Measurements from ENCODE around the gene ATXN10.
"Not testable (repeated sequence)": the region's sequence is repeated elsewhere in the genome, so short reads cannot be mapped to it uniquely, and the experiment has no call there.

Gene ATXN10

DNA sequence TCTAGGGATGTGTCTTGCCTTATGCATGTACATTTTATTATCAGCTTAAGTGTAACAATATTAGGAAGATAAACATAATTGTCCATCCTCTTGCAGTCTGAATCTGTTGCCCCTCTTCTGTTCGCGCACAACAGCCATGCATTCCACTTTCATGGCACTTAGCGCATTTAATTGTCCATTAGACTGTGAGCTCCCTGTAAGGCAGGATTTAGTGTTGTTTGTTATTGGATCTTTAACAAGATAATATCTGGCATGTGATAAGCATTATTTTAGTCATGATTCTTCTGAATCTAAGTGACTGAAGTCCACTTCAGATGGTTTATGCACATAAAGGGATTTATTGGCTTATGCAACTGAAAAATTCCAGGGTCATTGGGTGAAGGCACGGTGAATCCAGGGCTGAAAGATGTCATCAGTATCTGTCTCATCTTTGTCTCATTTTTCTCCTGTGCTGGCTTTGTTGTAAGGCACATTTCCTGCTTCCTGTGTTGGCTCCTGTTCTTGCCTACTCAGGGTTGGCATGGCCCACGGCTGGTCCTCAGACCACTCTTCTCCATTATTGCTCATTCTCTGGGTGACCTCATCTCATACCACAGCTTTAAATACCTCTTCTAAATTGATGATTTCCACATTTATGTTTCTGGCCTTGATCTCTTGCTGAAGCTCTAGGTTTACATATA is 37.6 kb downstream of the ATXN10 start:
- DNase-seq (ENCODE audit: low read depth in 2 of 2), result no peak

DNA sequence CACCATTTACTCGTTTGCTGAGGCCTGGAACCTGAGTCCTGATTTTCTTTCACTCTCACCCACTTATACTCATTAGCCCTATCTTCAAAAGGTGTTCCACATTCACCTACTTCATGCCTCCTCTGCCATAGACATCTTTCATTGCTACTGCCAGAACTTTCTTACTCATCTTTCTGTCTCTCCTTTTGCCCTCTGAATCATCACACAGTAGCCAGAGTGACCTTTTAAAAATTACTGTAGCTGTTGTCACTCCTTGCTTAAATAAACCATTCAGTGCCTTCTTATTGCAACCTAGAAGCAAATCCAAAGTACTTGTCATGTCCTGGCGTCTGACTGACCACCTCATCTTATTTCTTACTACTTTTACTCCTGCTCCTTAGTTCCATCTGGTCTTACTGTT is 38.2 kb downstream of the ATXN10 start:
- DNase-seq (ENCODE audit: low read depth in 2 of 2), result no peak

DNA sequence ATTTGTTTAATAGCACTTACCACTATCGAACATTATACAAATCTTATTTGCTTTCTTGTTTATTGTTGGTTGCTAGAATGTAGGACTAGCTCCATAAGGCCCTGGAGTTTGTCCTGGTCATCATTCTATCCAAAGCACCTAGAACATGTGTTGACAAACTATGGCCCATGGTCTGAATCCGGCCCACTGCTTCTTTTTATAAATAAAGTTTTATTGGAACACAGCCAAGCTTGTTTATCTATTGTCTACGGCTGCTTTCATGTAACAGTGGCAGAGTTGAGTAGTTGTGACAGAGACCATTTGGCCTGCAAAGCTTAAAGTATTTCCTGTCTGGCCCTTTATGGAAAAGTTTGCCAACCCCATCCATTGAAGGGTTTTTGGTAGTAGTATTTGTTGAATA is 38.8 kb downstream of the ATXN10 start:
- no peak for DNase-seq (ENCODE audit: low read depth in 2 of 2)

DNA sequence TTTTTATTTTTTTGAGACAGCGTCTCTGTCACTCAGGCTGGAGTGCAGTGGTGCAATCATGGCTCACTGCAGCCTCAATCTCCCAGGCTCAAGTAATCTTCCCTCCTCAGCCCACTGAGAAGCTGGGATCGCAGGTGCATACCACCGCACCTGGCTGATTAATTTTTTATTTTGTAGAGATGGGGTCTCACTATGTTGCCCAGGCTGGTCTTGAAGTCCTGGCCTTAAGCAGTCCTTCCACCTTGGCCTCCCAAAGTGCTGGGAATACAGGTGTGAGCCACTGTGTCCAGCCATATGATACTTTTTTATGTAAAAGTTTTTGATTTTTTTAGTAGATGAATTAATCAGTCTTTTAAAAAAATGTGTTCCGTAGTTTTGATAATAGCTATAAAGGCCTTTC is 42.8 kb downstream of the ATXN10 start:
- not testable (repeated sequence) for DNase-seq (ENCODE audit: low read depth in 2 of 2)

DNA sequence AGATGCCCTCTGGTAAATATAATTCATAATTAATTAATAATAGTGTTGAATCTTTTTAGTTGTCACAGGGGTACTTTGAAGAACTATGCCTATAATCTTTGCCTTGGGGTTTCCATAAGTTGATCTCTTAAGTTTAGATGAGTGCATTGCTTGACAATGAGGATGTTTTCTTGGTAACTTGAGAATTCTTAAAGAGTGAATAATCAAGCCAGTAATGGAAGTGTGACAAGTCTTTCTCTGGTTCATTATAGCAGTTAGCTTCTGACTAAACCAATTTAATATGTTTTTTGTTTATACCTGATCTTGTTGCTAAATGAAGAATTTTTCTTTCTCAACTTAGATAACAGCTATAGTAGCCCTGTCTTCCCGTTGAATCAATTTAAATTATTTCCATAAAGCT is 46.2 kb downstream of the ATXN10 start:
- no peak for DNase-seq (ENCODE audit: low read depth in 2 of 2)

DNA sequence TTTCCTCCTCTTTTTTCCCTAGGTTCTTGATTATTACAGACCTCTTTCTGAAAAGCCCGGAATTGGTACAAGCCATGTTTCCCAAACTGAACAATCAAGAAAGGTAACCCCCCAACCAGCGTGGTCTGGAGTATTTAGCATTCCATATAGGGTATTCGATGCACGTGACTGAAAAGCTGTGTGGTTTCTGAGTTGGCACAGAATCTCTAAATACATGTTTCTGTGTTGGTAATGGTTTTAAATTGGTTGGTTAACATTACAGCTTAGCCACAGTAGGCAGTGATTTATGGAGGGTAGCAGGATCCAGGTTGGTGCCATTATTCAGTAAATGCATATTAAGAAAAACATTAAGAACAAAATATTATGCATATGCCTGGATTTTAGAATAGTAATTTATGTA is 46.8 kb downstream of the ATXN10 start:
- DNase-seq (ENCODE audit: low read depth in 2 of 2), result no peak

DNA sequence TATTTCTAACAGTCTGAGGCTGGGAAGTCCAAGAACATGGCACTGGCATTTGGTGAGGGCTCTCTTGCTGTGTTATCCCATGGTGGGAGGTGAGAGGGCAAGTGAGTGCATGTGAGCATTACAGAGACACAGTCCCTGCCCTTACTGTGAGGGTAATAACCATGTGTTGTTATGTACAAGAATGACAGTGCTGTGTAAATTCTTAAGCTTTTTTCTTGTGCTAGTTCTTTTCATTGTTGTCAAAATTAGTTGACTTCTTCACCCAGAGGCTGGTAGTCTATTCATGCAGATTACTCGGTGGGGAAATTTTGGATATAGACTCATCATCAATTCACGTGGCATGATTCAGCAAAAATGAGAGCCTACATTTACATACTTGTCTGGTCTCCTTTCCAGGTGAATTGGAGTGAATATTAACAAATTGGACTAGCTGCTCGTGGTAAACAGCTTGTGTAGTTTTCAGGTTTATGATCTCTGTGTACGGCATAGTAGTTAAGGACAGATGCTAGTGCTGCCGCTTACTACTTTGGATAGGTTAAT is 49.3 kb downstream of the ATXN10 start:
- DNase-seq (ENCODE audit: low read depth in 2 of 2), result no peak

DNA sequence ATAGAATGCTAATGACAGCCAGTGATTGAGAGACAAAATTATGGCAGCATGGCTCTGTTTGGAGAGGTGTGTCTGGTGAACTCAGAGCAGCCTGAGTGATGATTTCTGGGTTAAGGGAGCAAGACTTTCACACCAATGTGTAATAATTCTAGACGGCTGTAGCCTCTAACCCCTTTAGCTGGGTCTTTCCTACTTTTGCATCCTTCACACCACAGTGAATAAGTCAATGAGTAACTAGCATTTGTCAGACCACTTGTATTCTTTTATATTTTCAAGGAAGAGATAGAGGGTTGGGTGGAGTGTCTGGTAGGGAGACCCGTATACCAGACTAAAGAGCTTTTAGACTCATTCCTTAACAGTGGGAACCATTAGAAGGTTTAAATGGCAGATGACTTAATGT is 50.4 kb downstream of the ATXN10 start:
- DNase-seq (ENCODE audit: low read depth in 2 of 2), result no peak

DNA sequence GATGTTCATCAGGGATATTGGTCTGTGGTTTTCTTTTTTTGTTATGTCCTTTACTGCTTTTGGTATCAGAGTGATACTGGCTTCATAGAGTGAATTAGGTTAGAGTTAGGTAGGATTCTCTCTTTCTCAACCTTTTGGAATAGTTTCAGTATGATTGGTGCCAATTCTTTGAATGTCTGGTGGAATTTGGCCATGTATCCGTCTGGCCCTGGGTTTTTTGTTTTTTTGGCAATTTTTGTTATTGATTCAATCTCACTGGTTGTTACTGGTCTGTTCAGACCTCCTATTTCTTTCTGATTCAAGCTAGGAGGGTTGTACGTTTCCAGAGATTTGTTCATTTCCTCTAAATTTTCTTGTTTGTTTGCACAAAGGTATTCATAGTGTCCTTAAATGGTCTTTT is 54.4 kb downstream of the ATXN10 start:
- DNase-seq (ENCODE audit: low read depth in 2 of 2), result no peak

DNA sequence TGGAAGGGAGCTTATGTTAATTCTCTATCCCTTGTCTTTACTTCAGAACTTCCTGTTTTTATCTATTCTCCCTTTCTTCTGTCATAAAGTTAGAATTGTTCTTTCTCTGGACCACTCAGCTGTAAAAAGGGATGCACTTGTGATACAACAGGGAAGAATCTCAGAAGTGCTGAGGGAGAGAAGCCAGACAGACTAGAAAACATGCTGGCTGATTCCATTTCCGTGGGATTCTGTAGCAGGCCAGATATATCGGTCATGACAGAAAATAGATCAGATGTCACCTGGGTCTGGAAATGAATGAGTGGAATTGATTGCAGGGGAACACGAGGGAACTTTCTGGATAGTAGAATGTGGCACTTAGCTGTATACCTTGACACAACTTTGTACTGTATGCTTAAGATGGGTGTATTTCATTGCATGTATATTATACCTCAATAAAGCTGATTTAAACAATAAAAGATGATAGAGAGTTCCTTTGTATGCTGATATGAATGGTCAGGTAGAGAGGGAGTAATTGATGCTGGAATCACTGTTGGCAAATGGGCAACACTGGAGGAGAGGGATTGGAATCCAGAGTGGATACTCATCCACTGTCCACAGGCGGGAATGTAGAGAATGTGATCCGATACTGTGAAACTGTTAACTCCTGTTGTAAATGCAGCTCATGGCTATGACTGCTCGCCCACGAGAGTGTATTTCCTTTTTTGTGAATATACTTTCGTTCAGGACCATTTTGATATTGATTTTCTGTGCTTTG is 59.6 kb downstream of the ATXN10 start:
- DNase-seq (ENCODE audit: low read depth in 2 of 2), result no peak

DNA sequence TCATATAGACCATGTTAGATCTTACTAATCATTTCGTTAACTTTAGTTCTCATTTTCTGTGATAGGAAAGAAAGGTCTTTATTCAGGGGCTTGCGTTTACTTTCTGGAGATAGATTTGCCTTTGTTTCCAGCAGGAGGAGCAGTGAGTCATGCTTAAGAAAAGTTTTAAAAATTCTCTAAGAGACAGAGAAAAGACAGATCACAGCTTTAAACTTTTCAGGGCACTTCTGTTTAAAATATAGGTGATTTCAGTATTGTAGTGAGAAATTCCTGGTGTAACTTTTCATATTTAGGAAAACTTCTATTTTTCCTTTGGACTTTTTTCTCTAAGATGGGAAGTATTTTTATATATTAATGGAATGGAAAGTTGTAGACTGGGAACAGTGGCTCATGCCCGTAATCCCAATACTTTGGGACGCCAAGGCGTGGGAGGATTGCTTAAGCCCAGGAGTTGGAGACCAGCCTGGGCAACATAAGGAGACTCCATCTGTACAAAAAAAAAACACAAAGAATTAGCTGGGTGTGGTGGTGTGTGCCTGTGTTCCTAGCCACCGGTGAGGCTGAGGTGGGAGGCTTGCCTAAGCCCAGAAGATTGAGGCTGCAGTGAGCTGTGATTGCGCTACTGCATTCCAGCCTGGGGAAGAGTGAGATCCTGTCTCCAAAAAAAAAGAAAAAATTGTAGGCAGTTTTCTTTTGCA is 60.3 kb downstream of the ATXN10 start:
- no peak for DNase-seq (ENCODE audit: low read depth in 2 of 2)

DNA sequence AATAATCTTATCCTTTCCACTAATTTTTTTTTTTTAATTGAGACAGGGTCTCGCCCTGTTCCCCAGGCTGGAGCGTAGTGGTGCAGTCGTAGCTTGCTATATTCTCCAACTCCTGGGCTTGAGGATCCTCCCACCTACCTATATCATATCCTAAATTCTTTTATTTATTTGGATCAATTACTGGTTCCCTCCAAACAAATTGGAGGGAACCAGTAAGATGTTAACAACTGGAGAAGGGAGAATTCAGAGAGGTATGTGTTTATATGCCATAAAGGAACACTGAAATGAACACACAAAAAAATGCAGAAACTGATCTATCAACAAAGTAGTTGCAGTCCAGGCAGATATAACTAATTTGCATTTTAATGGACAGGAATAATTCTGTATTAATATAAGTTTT is 63.6 kb downstream of the ATXN10 start:
- no peak for DNase-seq (ENCODE audit: low read depth in 2 of 2)

DNA sequence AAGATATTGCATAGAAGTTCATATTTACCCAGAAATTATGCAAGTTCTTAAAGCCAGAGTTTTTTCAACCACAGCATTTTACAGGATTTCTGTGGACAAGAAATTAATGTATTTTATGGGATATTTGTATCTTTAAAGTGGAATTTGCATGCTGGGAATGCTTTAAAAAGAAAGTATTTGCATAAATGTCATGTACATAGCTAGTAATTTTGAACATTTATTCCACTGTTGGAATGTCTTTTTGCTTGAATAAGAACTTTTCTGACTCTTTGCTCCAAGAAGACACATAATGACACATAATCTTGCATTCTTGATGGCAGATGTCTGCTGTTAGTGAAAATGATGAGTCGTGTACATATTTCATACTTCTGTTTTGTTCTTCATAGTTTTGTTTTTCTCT is 66.6 kb downstream of the ATXN10 start:
- DNase-seq (ENCODE audit: low read depth in 2 of 2), result no peak

DNA sequence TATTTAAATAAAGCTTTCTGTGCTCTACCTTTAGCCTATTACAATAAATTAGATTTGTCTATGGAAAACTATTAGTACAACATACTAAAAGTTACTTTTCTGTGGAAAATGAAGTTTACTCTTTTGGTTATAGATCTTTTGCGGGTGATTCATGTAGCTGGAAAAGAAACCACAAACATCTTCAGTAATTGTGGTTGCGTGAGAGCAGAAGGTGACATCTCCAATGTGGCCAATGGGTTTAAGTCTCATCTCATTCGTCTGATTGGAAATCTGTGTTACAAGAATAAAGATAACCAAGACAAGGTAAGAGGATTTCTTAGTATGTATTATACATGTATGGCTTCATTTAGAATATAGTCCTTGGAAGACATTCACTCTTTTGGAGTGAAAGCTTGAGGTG is 68.6 kb downstream of the ATXN10 start:
- no peak for DNase-seq (ENCODE audit: low read depth in 2 of 2)

DNA sequence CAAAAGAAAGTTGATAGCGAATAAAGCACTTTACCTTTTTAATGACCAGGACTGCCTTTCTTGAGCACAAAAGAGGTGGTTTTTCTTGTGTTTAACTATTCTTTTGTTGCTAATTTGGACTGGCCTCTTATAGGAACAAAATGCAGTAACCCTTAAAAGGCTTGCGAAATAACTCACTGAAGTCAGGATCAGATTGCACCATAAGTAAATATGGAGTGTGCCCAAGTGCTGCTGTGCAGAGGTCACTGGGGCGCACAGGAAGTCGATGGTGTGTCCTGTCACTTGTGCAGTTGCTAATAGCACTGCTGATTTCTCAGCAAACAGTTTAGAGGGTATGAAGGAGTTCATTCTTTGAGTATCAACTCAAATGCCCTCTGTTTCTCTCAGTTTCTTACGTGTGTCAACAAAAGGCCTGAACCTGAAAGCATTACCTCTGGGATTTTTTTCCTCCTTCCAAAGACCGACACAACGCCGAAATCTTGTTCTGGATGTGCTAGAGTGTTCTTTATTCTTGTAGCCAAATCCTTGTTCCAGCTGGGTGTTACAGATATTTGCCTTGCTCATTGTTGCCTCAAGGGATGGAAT is 71.3 kb downstream of the ATXN10 start:
- DNase-seq (ENCODE audit: low read depth in 2 of 2), result no peak

DNA sequence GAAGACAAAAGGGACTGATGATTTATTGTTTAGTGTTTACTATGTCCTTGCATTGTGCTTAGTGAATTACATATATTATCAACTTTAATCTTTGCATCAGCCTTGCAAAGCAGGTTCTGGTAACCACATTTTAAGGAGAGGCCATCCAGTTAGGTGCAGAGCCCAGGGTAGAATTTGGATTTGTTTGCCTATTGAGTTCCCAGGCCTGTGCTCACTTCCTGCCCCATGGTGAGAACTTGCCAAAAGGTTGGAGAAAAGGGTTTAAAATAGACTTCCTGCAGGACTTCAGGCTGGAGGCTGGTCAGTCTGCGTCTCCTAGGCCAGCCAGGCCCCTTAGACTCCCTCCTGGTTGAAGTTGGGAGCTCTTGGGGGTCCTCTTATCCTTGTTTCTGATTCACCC is 72.1 kb downstream of the ATXN10 start:
- DNase-seq (ENCODE audit: low read depth in 2 of 2), result no peak

DNA sequence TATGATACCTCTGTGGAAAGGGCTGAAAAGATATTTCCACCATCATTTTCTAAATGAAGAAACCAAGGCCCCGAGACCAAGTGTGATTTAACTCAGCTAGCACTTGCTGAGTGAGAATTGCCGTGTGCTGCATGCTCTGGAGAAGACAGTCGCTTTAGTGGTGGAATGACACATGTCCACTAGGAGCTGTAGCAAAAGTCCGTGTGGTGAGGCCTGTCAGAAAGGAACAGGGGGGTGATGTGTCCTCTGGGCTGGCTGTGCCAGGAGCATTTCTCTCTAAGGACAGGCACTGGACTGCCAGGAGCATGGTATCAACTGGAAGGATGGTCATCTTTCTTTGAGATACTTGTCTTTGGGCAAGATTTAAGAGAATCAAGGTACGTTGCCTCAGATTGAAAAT is 72.8 kb downstream of the ATXN10 start:
- DNase-seq (ENCODE audit: low read depth in 2 of 2), result no peak

DNA sequence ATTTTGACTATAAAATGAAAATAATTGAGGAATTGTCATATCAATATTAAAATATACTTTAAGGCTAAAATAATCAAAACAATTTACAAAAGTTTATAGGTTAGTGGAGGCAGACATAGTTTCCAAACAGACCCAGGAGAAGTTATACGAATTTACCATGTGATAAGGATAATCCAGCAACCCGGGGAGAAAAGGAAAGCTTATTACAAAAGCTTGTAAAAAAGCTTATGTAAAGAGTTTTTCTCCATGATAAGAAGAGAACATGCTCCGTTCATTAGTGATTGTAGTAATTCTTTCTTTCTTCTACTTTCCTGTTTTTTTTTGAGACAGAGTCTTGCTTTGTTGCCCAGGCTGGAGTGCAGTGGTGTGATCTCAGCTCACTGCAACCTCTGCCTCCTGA is 79.0 kb downstream of the ATXN10 start:
- DNase-seq (ENCODE audit: low read depth in 2 of 2), result no peak

DNA sequence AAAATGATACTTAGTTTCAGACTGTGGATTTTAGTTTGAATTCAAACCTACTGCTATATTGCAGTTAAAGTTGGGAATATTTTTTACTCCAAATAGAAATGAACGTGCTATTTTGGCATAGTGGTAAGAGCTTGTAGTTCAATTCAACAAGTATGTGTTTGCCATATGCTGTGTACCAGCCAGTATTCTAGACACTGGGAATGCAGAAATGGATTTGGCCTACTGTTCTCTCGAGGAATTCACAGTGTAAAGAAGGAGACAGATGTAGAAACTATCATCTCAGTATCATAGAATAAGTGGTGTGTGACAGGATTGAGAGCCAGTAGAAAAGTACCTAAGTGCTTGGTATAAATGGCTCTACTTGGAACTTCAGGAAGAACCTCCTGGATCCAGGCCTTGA is 80.4 kb downstream of the ATXN10 start:
- no peak for DNase-seq (ENCODE audit: low read depth in 2 of 2)

DNA sequence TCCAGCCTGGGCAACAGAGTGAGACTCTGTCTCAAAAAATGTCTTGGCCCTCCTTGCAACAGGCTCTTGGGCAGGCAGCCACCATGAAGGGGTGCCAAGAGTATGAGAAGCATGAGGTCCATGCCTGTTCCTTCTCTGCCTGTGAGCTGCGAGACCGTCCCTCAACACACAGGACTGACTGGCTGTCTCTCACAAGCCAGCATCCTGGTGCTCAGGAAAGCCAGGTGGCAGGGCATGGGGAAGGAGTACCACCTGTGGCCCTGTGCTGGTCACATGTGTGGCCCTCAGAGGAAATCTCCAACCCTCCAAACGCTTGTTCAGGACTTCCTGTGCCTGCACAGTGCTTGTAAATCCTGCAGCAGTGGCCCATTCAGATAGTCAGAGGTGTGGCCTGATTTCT is 83.2 kb downstream of the ATXN10 start:
- DNase-seq (ENCODE audit: low read depth in 2 of 2), result no peak

DNA sequence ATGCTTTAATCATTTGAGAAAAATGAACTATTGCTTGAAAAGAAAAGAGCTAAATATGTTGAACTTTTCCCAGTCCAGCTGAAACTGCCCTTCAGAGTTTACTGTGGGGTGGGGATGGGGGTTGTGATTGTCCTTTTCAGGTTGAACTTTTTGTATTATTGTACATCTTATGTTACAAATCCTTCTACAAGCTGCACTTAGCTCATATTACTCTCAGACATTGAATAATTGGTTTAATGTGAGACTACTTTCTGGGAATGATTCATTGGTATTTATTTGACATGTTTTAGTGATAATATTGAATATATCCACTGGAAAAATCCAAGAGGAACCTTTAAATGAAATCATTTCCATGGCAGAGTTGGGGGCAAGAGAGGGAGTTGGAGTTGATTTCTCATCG is 84.9 kb downstream of the ATXN10 start:
- no peak for DNase-seq (ENCODE audit: low read depth in 2 of 2)

DNA sequence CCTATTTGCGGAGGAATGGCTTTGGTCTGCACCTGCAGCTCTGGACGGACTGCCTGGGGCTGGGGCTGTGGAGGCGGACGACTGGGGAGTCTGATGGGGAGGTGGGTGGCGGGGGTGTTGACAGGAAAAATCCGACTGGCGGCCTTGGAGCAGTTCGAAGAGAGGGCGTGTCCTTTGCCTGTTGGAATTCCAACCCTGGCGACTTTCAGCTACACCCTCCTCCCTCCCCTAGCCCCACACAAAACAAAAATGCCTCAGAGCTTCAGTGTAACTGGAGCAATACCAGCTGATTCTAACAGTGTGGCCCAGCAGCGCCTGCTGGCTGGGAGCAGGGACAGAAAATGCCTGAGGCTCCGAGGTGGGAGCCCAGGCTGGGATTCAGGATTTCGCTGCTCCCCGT is 85.4 kb downstream of the ATXN10 start:
- no peak for DNase-seq (ENCODE audit: low read depth in 2 of 2)

DNA sequence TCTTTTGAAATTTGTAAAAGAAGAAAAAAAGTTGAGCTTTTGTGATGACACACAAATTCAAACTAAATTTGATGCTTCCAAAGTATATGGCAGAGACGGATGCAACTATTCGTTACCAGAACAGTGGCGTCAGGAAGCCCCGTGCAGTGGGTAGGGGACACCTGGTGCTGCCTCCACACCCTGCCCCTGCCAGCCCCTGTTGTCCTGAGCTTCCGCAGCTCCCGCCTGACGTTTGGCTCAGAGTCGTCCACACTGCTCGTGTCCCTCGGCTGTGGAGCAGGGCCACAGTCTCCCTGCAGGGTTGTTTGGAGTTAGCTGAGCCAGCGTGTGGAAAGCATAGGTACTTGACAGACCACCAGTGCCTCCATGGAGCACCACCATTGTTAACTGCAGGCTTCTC is 86.3 kb downstream of the ATXN10 start:
- DNase-seq (ENCODE audit: low read depth in 2 of 2), result no peak

All from stimulated activated CD8-positive, alpha-beta memory T cell treated with anti-CD3 and anti-CD28 coated beads, Interleukin-7, amount 100 ng/mL, for 4 hours (primary cell).